ENCODE measurements around the gene ETS2. TPM values are rescaled to one million over a fixed set of nuclear protein-coding genes. Genes with fewer than 3 reads are reported as not detected.

The ETS2 gene
- total RNA-seq, 4 donors from 2014 or later = 31.1 to 175 (median 63.8) TPM

GRCh38 chr21:38760017-38760761 is 45.5 kb upstream of the ETS2 start:
- Histone ChIP-seq H3K4me1 (peaks cover 11 to 60% (median 55%) of the 10 kb centered on the region in 4 donors), H3K36me3 (no peaks in the 10 kb centered on the region), H3K27me3 (no peaks in the 10 kb centered on the region), H3K4me3 (no peak overlapping the region), H3K9me3 (no peaks in the 10 kb centered on the region), H3K27ac (replicated peaks in 1 of 4) (peak overlapping the region; percentile 49 to 53 (median 52))
- no peak for DNase-seq (ENCODE audit: extremely low spot score)
- WGBS = 69% methylated on average over 14 of the region's 14 CpGs
- TF ChIP-seq POLR2AphosphoS5 (IDR thresholded peaks at IDR 0.05) = no peak
- no peak for TF ChIP-seq EP300 (IDR thresholded peaks at IDR 0.05)
- no peak for TF ChIP-seq CTCF (IDR thresholded peaks at IDR 0.05)
- TF ChIP-seq POLR2A (IDR thresholded peaks at IDR 0.05; ENCODE audit: low read depth) = no peak
- intact Hi-C loops (cut with DNase I) = no loop called here

GRCh38 chr21:38760762-38761155 is 45.0 kb upstream of the ETS2 start:
- intact Hi-C loops (cut with DNase I) = no loop called here
- WGBS = 82% methylated on average over 7 of the region's 7 CpGs
- Histone ChIP-seq H3K4me3 (no peak overlapping the region), H3K27me3 (no peaks in the 10 kb centered on the region), H3K27ac (replicated peaks in 1 of 4) (peak overlapping the region in 3 of 4 donors; percentile 49 to 53 (median 52)), H3K4me1 (peaks cover 11 to 54% (median 49%) of the 10 kb centered on the region in 4 donors), H3K36me3 (no peaks in the 10 kb centered on the region), H3K9me3 (no peaks in the 10 kb centered on the region)
- no peak for TF ChIP-seq EP300 (IDR thresholded peaks at IDR 0.05)
- no peak for TF ChIP-seq CTCF (IDR thresholded peaks at IDR 0.05)
- TF ChIP-seq POLR2AphosphoS5 (IDR thresholded peaks at IDR 0.05) = no peak
- no peak for TF ChIP-seq POLR2A (IDR thresholded peaks at IDR 0.05; ENCODE audit: low read depth)
- no peak for DNase-seq (ENCODE audit: extremely low spot score)

- H3K27me3 ChIP-seq = no peaks in the 10 kb centered on the region
- H3K4me1 ChIP-seq = peaks cover 5 to 46% (median 41%) of the 10 kb centered on the region in 4 donors
- no peaks in the 10 kb centered on the region for H3K9me3 ChIP-seq
- peak overlapping the region in 3 of 4 donors; percentile 42 to 58 (median 49) for H3K27ac ChIP-seq (replicated peaks in 1 of 4)
- no peaks in the 10 kb centered on the region for H3K36me3 ChIP-seq
- WGBS = 46% methylated on average over 4 of the region's 4 CpGs
- TF ChIP-seq CTCF (IDR thresholded peaks at IDR 0.05) = no peak
- TF ChIP-seq EP300 (IDR thresholded peaks at IDR 0.05) = no peak
- no peak for TF ChIP-seq POLR2AphosphoS5 (IDR thresholded peaks at IDR 0.05)
- no peak for TF ChIP-seq POLR2A (IDR thresholded peaks at IDR 0.05; ENCODE audit: low read depth)
- intact Hi-C loops (cut with DNase I) = no loop called here
- no peak overlapping the region for H3K4me3 ChIP-seq
- DNase-seq (ENCODE audit: extremely low spot score) = no peak
These were observed 44.2 kb upstream of the ETS2 start for GRCh38 chr21:38761531-38761930.

GRCh38 chr21:38765056-38765455 is 40.7 kb upstream of the ETS2 start:
- Histone ChIP-seq H3K4me3 (no peak overlapping the region), H3K9me3 (no peaks in the 10 kb centered on the region), H3K27me3 (no peaks in the 10 kb centered on the region), H3K36me3 (no peaks in the 10 kb centered on the region), H3K27ac (replicated peaks in 1 of 4) (no peak overlapping the region), H3K4me1 (peaks cover 0 to 40% (median 35%) of the 10 kb centered on the region in 4 donors)
- TF ChIP-seq CTCF (IDR thresholded peaks at IDR 0.05) (no peak), POLR2AphosphoS5 (IDR thresholded peaks at IDR 0.05) (no peak), POLR2A (IDR thresholded peaks at IDR 0.05; ENCODE audit: low read depth) (no peak), EP300 (IDR thresholded peaks at IDR 0.05) (no peak)
- 92% methylated on average over 6 of the region's 6 CpGs for WGBS
- DNase-seq (ENCODE audit: extremely low spot score) = no peak
- intact Hi-C loops (cut with DNase I) = no loop called here
